ENCODE data around the gene DCDC1.

DCDC1 gene

GRCh38 chr11:31218847-31219246, 150.7 kb downstream of the DCDC1 start:
- no peaks in the 10 kb centered on the region for H3K36me3 ChIP-seq (replicated peaks)
- H3K27me3 ChIP-seq (replicated peaks), result no peaks in the 10 kb centered on the region
- in situ Hi-C loops (cut with HindIII; ENCODE audit: low pct_ligation_motif_present, low sequenced_read_pairs), result no loop called here
- no peak for TF ChIP-seq CTCF (IDR thresholded peaks at IDR 0.05; ENCODE audit: low read depth, low read length, missing control alignments)
- DNase-seq, result no peak
- no peak overlapping the region for H3K4me3 ChIP-seq (ENCODE audit: low read depth, low read length)
- no peak overlapping the region for H3K27ac ChIP-seq

- no peaks in the 10 kb centered on the region for H3K27me3 ChIP-seq (replicated peaks)
- no peaks in the 10 kb centered on the region for H3K36me3 ChIP-seq (replicated peaks)
- no peak for TF ChIP-seq CTCF (IDR thresholded peaks at IDR 0.05; ENCODE audit: low read depth, low read length, missing control alignments)
- in situ Hi-C loops (cut with HindIII; ENCODE audit: low pct_ligation_motif_present, low sequenced_read_pairs), result no loop called here
- no peak overlapping the region for H3K27ac ChIP-seq
- DNase-seq, result no peak
- no peak overlapping the region for H3K4me3 ChIP-seq (ENCODE audit: low read depth, low read length)
These were observed 155.2 kb downstream of the DCDC1 start for GRCh38 chr11:31214372-31214771.

GRCh38 chr11:31199378-31199777, 170.2 kb downstream of the DCDC1 start:
- H3K4me3 ChIP-seq (ENCODE audit: low read depth, low read length), result no peak overlapping the region
- H3K27ac ChIP-seq, result no peak overlapping the region
- no peaks in the 10 kb centered on the region for H3K36me3 ChIP-seq (replicated peaks)
- DNase-seq, result no peak
- no peaks in the 10 kb centered on the region for H3K27me3 ChIP-seq (replicated peaks)
- TF ChIP-seq CTCF (IDR thresholded peaks at IDR 0.05; ENCODE audit: low read depth, low read length, missing control alignments), result no peak
- in situ Hi-C loops (cut with HindIII; ENCODE audit: low pct_ligation_motif_present, low sequenced_read_pairs), result no loop called here

- no peak for DNase-seq
- no peaks in the 10 kb centered on the region for H3K27me3 ChIP-seq (replicated peaks)
- no peak overlapping the region for H3K4me3 ChIP-seq (ENCODE audit: low read depth, low read length)
- no peak overlapping the region for H3K27ac ChIP-seq
- in situ Hi-C loops (cut with HindIII; ENCODE audit: low pct_ligation_motif_present, low sequenced_read_pairs), result no loop called here
- no peak for TF ChIP-seq CTCF (IDR thresholded peaks at IDR 0.05; ENCODE audit: low read depth, low read length, missing control alignments)
- no peaks in the 10 kb centered on the region for H3K36me3 ChIP-seq (replicated peaks)
These were observed 195.4 kb downstream of the DCDC1 start for GRCh38 chr11:31173926-31174680.

- no peak for DNase-seq
- no peaks in the 10 kb centered on the region for H3K36me3 ChIP-seq (replicated peaks)
- in situ Hi-C loops (cut with HindIII; ENCODE audit: low pct_ligation_motif_present, low sequenced_read_pairs), result no loop called here
- no peak overlapping the region for H3K4me3 ChIP-seq (ENCODE audit: low read depth, low read length)
- TF ChIP-seq CTCF (IDR thresholded peaks at IDR 0.05; ENCODE audit: low read depth, low read length, missing control alignments), result peak; percentile 47
- H3K27ac ChIP-seq, result no peak overlapping the region
- H3K27me3 ChIP-seq (replicated peaks), result no peaks in the 10 kb centered on the region
These were observed 208.8 kb downstream of the DCDC1 start for GRCh38 chr11:31160504-31161422.
